SK-N-SH (cell line): Measurements from ENCODE around the gene SNAPC3. TPM values are rescaled to one million over a fixed set of nuclear protein-coding genes. Genes with fewer than 3 reads are reported as not detected.

Source experiments
- CTCF ChIA-PET: fragments of 300-600, 350-600 bp; formaldehyde crosslinking; extraction: SDS; loops from one replicate; lab custom pipeline; 2021; lab: Yijun Ruan, JAX
- POLR2A ChIA-PET: fragments of 350-600 bp; sonication (Branson Sonifier 250); formaldehyde crosslinking; extraction: SDS; loops from one replicate; lab custom pipeline; 2020; ENCODE audit warnings: antibody characterized with exemption, inconsistent platforms; lab: Yijun Ruan, JAX
- DNase-seq: peaks from one replicate; pipeline ENCODE4 v3.0.0; 2012
- H2AFZ ChIP-seq: fragments of 200-600 bp; sonication (generic); 2 replicates; pipeline ENCODE4 v1.8.1; 2016; ENCODE audit warnings: antibody characterized with exemption, mild to moderate bottlenecking, low read depth
- H3F3A ChIP-seq: fragments of 200-600 bp; sonication (generic); replicated peaks from 2 replicates; pipeline ENCODE3; 2016; ENCODE audit warnings: antibody characterized with exemption, mild to moderate bottlenecking; ENCODE audit not compliant: insufficient read depth
- H3K27ac ChIP-seq, 2 experiments: fragments of 200-500 bp in 1 of 2; fragments of 200-600 bp in 1 of 2; sonication (Bioruptor generic) in 1 of 2; sonication (generic), shearing (Covaris generic) in 1 of 2; 2 replicates each; pipeline versions ENCODE4 v1.5.1 to v1.6.1; 2014 to 2016; ENCODE audit warnings: low read depth in 2 of 2, inconsistent platforms in 1 of 2, low read length in 1 of 2, mild to moderate bottlenecking in 1 of 2, mixed read lengths in 1 of 2
- H3K27me3 ChIP-seq: fragments of 200-600 bp; sonication (generic), shearing (Covaris generic); 2 replicates; pipeline ENCODE4 v1.6.1; 2016; ENCODE audit warnings: mixed run types; ENCODE audit not compliant: insufficient read depth
- H3K36me3 ChIP-seq, 2 experiments: fragments of 200-500 bp in 1 of 2; fragments of 200-600 bp in 1 of 2; sonication (Bioruptor generic) in 1 of 2; sonication (generic) in 1 of 2; replicated peaks in 1 of 2; 2 replicates each; pipeline versions ENCODE3 to v1.5.1; 2014 to 2016; ENCODE audit warnings: low read length in 1 of 2, mild to moderate bottlenecking in 1 of 2; ENCODE audit not compliant: insufficient read depth in 2 of 2, control insufficient read depth in 1 of 2
- H3K4me1 ChIP-seq, 2 experiments: fragments of 200-500 bp in 1 of 2; fragments of 200-600 bp in 1 of 2; sonication (Bioruptor generic) in 1 of 2; sonication (generic), shearing (Covaris generic) in 1 of 2; 2 replicates each; pipeline versions ENCODE4 v1.5.1 to v1.6.1; 2014 to 2016; ENCODE audit warnings: low read depth in 1 of 2, low read length in 1 of 2, mixed run types in 1 of 2; ENCODE audit not compliant: insufficient read depth in 2 of 2, control insufficient read depth in 1 of 2
- H3K4me2 ChIP-seq: fragments of 200-600 bp; sonication (generic), shearing (Covaris generic); 2 replicates; pipeline ENCODE4 v1.6.1; 2017; ENCODE audit warnings: mixed run types
- H3K4me3 ChIP-seq, 2 experiments: fragments of 200-500 bp in 1 of 2; fragments of 200-600 bp in 1 of 2; sonication (Bioruptor generic) in 1 of 2; sonication (generic), shearing (Covaris generic) in 1 of 2; 2 replicates each; pipeline versions ENCODE4 v1.5.1 to v1.8.1; 2014 to 2016; ENCODE audit warnings: low read depth in 2 of 2, inconsistent platforms in 1 of 2, low read length in 1 of 2, mild to moderate bottlenecking in 1 of 2, mixed read lengths in 1 of 2, moderate library complexity in 1 of 2
- H3K79me2 ChIP-seq: fragments of 200-600 bp; sonication (generic); 2 replicates; pipeline ENCODE4 v1.8.1; 2017; ENCODE audit warnings: mild to moderate bottlenecking; ENCODE audit not compliant: insufficient read depth
- H3K9ac ChIP-seq: fragments of 200-600 bp; sonication (generic); 2 replicates; pipeline ENCODE4 v1.6.1; 2017; ENCODE audit warnings: mixed run types
- H3K9me2 ChIP-seq: fragments of 200-600 bp; sonication (generic); 2 replicates; pipeline ENCODE4 v1.6.1; 2017; ENCODE audit warnings: mixed run types
- H3K9me3 ChIP-seq: fragments of 200-600 bp; sonication (generic); 2 replicates; pipeline ENCODE4 v1.6.1; 2017; ENCODE audit warnings: mixed run types, mild to moderate bottlenecking, moderate library complexity
- H4K20me1 ChIP-seq: fragments of 200-600 bp; sonication (generic); 2 replicates; pipeline ENCODE4 v1.6.1; 2017; ENCODE audit warnings: mild to moderate bottlenecking, mixed run types; ENCODE audit not compliant: insufficient read depth
- EZH2phosphoT487 ChIP-seq: fragments of 200-600 bp; sonication (generic); IDR thresholded peaks from 2 replicates; pipeline ENCODE4 v1.6.1; 2017; ENCODE audit warnings: low read depth, mixed run types, mild to moderate bottlenecking, antibody characterized with exemption, moderate library complexity, borderline replicate concordance
- FOXJ3 ChIP-seq: sonication (generic); formaldehyde crosslinking; IDR thresholded peaks from 2 replicates; pipeline ENCODE4 v1.5.1; 2020; ENCODE audit warnings: mild to moderate bottlenecking, missing genetic modification reagents
- IRF3 ChIP-seq: fragments of 150-350 bp; IDR thresholded peaks from 2 replicates; pipeline ENCODE4 v1.6.1; 2016; ENCODE audit warnings: mild to moderate bottlenecking, low read depth, low read length
- NFIC ChIP-seq: IDR thresholded peaks from 2 replicates; pipeline ENCODE4 v1.4.0; 2012; ENCODE audit warnings: borderline replicate concordance
- NRF1 ChIP-seq: IDR thresholded peaks from 2 replicates; pipeline ENCODE4 v1.6.1; 2012; ENCODE audit warnings: low read depth, mild to moderate bottlenecking, low read length
- POLR2AphosphoS5 ChIP-seq: IDR thresholded peaks from 2 replicates; pipeline ENCODE4 v1.6.1; 2012; ENCODE audit warnings: low read depth, low read length
- REST ChIP-seq: IDR thresholded peaks from 2 replicates; pipeline ENCODE4 v1.6.1; 2012; ENCODE audit warnings: mild to moderate bottlenecking, low read depth, low read length, moderate library complexity
- SIN3A ChIP-seq: IDR thresholded peaks from 2 replicates; pipeline ENCODE4 v1.6.1; 2012; ENCODE audit warnings: low read depth, mild to moderate bottlenecking, low read length, moderate library complexity, borderline replicate concordance
- SMC3 ChIP-seq: IDR thresholded peaks from 2 replicates; pipeline ENCODE4 v1.6.1; 2012; ENCODE audit warnings: low read depth, low read length, improper control_type of control experiment
- TAF1 ChIP-seq: IDR thresholded peaks from 2 replicates; pipeline ENCODE4 v1.6.1; 2012; ENCODE audit warnings: low read depth, mild to moderate bottlenecking, low read length, moderate library complexity, borderline replicate concordance
- TCF12 ChIP-seq: IDR thresholded peaks from 2 replicates; pipeline ENCODE4 v1.4.0; 2012
- WGBS: methylation state at CpG from one replicate; pipeline ENCODE4 v1.1.6; 2017; ENCODE audit warnings: low lambda C conversion rate; 5-methylcytosine and 5-hydroxymethylcytosine counted together
- polyA plus RNA-seq, 3 experiments: library from polyadenylated mRNA; depleted of rRNA; stranded (reverse); fragments of >200 nt; gene quantifications; 2 replicates each; pipeline ENCODE4 v1.2.3, GENCODE V29; 2012

The SNAPC3 gene
- polyA plus RNA-seq, 1 of the 3 experiments (the other 2 are of a cell fraction): 20.6 TPM

DNA sequence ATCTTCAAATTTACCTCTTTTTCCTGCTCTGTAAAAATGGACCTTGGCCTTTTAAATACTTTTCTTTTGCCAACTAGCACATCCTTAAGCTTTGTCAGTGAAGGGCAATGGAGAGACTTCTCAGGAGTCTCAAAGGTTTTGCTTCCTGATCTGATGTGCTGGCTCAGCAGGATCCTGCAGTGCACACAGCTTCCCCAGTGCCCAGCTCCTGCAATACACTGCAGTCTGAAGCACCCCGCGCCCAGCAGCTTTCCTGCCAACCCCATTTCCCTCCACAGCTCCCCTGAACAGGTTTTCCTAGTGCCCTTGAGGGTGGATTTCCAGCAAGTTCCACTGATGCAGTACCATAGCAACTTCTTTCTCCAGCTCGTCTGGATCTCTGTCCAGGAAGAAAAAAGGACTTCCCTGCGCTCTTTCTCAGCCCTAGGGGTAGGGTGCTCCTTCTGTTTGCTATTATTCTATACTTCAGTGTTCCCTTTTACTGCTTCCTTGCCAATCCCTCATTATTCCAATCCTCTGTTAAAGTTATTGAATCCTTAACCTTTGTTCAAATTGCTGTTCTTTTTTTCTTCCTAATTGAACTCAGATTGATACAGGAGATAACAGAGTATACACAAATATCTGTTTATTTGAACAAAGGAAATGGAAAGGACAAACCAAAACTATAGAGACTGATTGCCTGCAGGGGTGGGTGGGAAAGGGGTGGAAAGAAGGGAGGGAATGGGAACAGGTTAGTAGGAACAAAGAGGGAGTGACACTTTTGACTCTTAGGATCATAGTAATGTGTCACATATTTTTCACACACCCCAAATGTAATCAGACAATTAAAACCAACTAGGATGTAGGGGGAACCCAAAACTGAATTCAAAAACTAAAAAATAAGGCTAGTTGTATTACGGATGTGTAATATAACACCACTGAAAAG is 8.5 kb downstream of the SNAPC3 start:
- H3K36me3 ChIP-seq: peaks cover 46 to 58% of the 10 kb centered on the region in 2 experiments
- POLR2A ChIA-PET: no interaction called here
- no peaks in the 10 kb centered on the region for H3F3A ChIP-seq
- H3K79me2 ChIP-seq: peaks cover 96% of the 10 kb centered on the region
- no peak overlapping the region for H3K27ac ChIP-seq
- no peaks in the 10 kb centered on the region for H4K20me1 ChIP-seq
- peaks cover 0 to 3% of the 10 kb centered on the region in 2 experiments; a peak in 1 of 4 replicates for H3K4me1 ChIP-seq
- no peaks in the 10 kb centered on the region for H3K27me3 ChIP-seq
- peak; percentile 19 for DNase-seq
- no peak overlapping the region for H3K9ac ChIP-seq
- H2AFZ ChIP-seq: no peak overlapping the region
- no peaks in the 10 kb centered on the region for H3K9me2 ChIP-seq
- 78% methylated on average over 5 of the region's 5 CpGs for WGBS
- H3K9me3 ChIP-seq: no peaks in the 10 kb centered on the region
- CTCF ChIA-PET: interaction anchor here (0.9 kb wide), 1 partner anchor 210 kb away, joined by 3 read pairs; no protein-coding TSS in a partner anchor
- TF ChIP-seq REST: no peak
- TF ChIP-seq FOXJ3: no peak
- TF ChIP-seq POLR2AphosphoS5: no peak
- TF ChIP-seq TCF12: no peak
- no peak for TF ChIP-seq IRF3
- H3K4me3 ChIP-seq: no peak overlapping the region
- no peak overlapping the region for H3K4me2 ChIP-seq

- Histone ChIP-seq H3K9me2 (no peaks in the 10 kb centered on the region), H3K4me1 (peaks cover 0 to 3% of the 10 kb centered on the region in 2 experiments; a peak in 1 of 4 replicates), H3K4me3 (no peak overlapping the region), H3K36me3 (peaks cover 45 to 62% of the 10 kb centered on the region in 2 experiments), H4K20me1 (no peaks in the 10 kb centered on the region; the same call in 1 of the 2 replicates), H3K9ac (no peak overlapping the region), H3K27me3 (no peaks in the 10 kb centered on the region), H3K79me2 (peaks cover 96% of the 10 kb centered on the region), H3K27ac (no peak overlapping the region), H3K4me2 (no peak overlapping the region), H2AFZ (no peak overlapping the region), H3K9me3 (no peaks in the 10 kb centered on the region), H3F3A (no peaks in the 10 kb centered on the region)
- WGBS: 95% methylated on average over 4 of the region's 4 CpGs
- ChIA-PET CTCF (interaction anchor here (1.5 kb wide), 1 partner anchor 155 kb away, joined by 4 read pairs; no protein-coding TSS in a partner anchor), POLR2A (no interaction called here)
- no peak for DNase-seq
- TF ChIP-seq TAF1 (no peak), NFIC (no peak), SIN3A (no peak), SMC3 (no peak), EZH2phosphoT487 (no peak), NRF1 (no peak)
These were observed 10.5 kb downstream of the SNAPC3 start for GRCh38 chr9:15433191-15433590.
